ENCODE data around the gene EVC2.

The EVC2 gene

DNA sequence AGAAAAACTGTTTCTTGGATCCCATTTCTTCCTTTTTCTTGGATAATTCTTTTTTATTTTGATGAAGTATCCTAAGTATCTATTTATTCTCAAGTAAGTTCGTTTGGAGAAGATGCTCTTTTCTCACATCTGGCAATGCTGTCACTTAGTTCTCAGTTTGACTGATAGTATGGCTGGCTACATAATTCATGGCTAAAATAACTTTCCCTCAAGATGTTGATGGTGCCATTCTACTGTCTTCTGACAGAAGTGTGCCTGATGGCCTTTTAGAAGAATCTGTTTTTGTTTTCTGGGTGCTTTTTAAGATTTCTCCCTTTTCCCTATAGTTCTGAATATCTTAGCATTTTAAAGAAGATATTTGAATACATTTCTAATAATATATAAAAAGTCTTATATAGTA is 41.6 kb downstream of the EVC2 start:
- DNase-seq = no peak

DNA sequence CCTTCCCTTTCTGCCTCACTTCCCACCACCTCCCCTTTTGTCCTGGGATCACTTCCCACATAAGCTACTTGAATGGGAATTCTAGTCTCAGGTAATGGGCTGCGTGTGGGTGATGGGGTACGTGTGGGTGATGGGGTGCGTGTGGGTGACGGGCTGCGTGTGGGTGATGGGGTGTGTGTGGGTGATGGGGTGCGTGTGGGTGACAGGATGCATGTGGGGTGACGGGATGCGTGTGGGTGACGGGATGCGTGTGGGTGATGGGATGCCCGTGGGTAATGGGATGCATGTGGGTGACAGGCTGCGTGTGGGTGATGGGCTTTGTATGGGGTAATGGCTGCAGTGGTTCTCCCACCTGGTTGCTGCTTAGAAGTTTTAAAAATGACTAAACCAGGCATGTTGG is 43.6 kb downstream of the EVC2 start:
- DNase-seq = no peak

DNA sequence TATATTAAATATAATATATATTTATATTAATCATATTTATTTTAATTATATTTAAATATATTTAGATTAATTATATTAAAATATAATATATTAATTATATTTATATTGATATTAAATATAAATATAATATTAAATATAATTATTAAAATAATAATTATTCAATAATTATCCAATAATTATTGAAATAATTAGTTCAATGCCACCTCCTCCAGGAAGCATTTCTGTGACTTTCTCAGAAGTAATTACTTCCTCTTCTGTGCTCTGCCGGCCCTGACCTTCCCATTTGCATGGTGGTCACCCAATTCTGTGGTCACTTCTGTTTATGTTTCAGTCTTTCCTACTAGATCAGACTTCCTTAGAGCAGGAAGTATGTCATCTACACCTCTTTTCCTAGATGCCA is 45.8 kb downstream of the EVC2 start:
- no peak for DNase-seq

DNA sequence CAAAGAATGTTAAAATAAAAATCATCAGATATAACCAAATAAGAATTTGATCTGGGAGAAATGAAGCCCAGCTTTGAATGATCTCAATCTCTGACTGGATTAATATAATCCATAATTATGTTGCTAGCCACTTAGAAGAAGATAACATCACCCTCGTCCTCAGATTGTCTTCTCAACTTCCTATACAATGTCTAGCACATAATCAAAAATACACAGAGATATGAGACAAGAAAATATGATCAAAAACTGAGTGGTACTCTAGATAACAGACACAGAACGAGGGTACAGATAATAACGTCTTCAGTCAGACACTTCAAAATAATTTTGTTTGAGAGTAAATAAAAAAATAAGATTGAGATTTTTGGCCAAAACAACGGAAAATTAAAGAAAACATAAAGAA is 47.1 kb downstream of the EVC2 start:
- DNase-seq = no peak

DNA sequence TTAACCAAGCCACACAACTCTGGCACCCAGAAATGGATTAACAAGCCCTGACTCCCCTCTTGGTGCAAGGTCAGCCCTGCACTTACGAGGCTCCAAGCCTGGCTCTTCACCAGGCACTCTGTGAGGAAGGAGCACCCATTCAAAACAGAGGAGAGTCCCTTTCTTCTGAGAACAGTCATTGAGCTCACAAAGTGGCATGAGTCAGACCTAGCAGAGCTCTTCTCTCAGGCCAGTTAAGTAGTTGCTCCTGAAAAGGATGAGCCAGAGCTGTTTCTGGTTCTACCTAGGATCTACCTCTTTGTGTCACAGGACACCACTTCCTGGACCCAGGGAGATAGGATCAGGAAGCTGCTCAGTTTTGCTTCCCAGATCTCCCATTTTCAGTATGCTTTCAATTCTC is 48.2 kb downstream of the EVC2 start:
- DNase-seq = no peak

DNA sequence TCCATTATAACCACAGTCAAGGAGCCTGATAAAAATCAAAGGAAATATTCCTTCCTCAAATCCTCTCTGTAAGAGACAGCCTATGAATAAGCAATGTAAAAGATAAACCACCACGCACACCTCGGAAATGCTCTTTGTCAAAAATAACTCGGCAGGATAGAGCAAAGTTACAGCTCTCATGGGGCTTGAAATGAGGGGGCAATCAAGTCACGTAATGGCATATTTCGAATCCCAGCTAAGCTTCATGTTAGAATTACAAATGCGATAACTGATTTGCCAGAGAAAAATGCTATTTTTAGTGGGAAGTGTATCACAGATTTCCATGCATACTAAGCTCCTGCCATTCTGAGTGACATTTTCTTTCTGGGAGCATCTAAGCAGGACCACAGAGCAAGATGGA is 49.4 kb downstream of the EVC2 start:
- no peak for DNase-seq

DNA sequence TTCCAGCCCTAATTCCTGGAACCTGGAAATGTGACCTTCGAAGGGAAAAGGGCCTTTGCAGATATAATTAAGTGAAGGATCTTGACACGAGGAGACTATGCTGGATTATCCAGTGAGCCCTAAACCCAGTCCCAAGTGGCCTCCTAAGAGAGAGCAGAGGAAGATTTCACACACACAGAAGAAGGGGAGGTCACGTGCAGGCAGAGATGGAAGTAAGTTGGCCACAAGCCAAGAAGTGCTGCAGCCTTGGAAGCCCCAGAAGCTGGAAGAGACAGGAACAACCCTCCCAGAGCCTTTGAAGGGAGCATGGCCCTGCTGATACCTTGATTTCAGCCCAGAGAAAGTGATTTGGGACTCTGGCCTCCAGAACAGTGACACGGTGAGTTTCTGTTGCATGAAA is 51.9 kb downstream of the EVC2 start:
- DNase-seq = no peak

DNA sequence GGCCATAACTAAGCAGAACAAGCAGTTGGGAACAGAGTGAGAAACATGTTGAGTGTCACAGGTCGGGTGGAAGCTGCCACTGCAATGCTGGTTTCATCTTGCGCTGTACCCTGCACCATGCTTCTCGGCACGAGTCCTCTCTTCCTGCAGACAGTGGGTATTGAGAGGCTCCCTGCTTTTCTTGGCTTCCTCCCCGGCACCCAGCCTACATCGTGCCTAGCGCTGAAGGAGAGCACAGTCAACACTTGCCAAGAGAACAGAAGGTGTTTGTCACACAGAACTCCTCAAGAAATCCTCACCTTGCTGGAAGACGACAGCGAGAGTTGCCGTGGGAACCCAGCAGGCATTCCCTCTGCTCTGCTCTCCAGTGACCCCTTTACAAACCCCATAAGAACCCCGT is 53.6 kb downstream of the EVC2 start:
- DNase-seq = no peak

DNA sequence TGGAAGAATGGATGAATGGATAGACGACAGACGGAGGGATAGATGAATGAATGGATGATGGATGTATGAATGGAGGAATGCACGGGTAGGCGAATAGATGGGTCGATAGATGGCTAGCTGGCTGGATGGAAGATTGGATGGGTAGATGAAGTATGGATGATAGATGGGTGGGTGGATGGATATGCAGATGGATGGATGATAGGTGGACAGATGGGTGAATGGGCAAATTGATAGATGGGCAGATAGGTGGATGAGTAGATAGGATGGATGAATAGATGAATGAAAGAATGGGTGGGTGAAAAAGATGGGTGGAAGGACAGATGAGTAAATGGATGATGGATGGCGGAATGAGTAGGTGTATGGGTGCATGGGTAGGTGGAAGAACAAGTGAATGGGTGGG is 57.3 kb downstream of the EVC2 start:
- no peak for DNase-seq

DNA sequence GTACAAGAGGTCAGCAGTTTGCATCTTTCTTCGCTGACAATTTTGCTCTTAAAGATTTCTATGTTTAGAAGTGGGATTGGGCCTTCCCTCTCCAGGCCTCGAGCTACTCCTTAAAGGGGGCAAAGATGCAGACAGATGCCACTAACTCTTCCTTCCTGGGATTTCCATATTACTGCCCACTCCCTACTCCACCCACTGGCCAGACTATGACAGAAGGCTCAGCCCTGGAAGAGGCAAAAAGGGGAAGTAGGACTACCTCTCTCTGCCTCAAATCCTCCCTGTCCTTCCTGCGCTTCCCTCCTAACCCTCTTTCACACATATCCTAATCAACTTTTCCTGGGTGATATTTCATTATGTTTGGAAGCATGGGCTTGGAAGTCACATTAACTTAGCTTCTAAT is 58.3 kb downstream of the EVC2 start:
- DNase-seq = no peak

DNA sequence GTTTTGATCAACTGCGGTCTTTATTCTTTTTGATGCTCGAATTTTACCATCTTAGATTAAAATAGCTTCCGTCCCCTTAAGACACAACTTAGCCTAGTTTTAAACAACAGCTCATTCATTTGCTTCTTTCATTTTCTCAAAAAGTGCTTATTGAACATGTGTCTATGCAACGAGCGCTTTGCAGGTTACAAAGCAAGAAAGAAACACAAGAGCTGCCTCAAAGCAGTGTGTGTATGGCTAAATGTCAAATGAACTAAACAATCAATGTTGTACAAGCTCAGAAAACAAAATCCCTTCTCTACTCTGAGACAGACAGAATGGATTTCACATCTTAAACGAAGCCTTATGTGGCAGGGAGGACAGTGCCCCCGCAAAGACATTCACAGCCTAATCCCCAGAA is 61.0 kb downstream of the EVC2 start:
- DNase-seq = no peak

DNA sequence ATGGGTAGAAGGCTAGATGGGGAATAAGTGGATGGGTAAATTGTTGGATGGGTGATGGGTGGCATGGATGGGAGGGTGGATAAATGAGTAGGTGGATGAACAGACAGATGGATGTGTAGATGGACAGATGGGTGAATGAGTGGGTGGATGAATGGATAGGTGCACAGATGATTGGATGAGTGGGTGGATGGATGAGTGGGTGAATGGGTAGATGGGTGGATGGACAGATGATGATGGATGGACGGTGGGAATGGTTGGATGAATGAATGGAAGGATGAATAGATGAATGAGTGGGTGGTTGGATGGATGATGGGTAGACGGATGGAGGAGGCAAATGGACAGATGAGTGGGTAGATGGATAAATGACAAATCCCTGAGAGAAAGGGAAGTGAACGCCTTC is 68.3 kb downstream of the EVC2 start:
- no peak for DNase-seq

DNA sequence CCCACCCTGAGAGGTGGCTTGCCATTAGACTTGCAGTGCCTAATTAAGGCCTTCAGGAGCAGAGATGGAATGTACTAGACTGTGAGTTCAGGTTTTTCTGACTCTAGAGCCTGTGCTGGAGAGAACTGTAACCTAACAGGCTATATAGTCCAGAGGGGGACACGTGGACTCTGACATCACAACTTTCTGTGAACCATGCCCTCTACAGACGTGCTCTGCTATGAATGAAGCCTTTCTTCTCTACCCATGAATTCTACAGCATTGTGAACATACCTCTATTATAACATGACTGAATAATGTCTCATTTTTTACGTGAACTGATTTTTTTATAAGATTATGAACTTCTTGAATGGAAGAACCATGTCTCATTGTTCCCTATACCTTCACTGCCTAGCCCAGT is 68.8 kb downstream of the EVC2 start:
- no peak for DNase-seq

DNA sequence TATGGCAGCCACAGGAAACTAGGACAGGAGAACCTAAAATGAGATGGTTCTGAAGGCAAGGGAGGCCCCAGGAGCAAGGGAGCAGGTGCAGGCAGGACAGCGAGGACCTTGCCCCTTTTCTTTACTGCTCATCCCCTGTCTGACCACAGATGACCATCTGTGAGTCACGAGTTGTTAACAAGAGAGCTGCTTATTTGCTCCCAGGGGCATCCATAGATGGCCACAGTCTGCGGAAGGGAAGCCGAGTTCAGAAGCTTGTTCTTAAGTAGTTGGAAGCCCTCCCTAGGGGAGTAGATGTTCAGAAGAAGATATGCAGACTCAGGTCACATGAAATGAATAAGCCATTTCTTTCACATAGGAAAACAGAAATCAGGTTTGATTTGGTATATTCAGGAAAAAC is 69.4 kb downstream of the EVC2 start:
- DNase-seq = no peak

DNA sequence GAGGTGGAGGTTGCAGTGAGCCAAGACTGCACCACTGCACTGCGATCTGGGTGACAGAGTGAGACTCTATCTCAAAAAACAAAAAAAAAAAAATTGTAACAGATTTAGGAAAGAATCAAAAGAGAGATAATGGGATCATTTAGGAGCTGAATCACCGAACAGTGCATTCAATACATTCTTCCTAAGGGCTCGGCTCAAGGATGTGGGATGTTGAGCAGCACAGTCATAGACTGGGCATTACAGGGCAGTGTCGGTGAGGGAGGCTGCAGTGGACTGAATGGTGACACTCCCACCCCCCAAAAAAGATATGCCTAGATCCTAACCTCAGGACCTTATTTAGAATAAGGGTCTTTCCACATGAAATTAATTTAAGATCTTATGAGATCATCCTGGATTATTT is 70.0 kb downstream of the EVC2 start:
- no peak for DNase-seq

DNA sequence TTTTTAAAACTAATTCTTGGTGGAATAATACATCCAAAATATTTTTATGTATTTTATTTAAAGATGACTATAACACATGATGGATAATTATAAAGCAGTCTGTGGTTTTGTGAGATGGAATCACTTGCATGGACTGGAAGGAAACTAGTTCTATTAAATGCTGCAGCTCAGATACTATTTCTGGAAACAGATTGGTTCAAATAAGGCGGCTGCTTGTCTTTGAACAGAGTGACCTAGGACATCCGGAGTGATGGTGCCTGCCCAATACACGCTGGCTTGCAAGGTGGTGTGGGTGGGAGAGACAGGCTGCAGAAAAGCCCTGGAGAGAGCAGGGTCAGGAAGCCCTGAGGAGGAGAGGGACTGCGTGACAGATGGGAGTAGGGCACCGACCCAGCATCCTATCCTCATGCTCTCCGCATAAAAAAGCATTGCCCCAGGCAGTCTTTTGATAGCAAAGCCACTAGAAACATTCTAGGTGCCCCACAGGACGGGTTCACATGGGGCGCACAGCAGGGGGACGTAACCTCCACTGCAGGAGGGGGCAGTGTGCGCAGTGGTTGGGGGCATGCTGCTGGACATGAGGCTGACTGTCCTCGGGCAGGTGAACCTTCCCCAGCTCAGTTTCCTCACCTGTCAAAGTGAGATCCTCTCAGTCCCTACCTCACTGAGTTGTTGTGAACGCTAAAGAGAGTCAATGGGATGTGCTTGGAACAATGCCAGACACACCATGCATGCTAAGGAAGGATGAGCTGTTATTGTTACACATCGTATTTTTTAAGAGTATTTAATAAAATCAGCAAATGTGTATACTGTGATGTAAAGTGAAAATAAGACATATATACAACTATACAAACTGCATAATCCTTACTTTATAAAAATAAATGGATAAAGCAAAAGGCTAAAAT is 71.3 kb downstream of the EVC2 start:
- no peak for DNase-seq

DNA sequence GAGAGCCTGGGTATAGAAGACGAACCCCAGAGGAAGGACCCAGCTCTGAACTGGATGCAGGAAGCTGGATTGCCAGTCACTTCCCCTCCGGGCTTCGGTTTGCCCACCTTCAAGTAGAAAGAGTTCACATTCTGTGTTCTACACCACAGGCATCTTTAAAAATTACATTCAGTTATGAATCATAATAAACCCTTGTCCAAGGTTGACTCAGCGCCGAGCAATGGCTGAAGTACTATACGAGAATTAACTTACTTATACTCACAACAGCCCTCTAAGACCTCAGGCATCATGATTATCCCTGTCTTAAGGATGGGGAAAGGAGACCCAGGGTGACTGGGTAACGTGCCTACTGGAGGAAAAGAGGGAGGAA is 72.5 kb downstream of the EVC2 start:
- no peak for DNase-seq

DNA sequence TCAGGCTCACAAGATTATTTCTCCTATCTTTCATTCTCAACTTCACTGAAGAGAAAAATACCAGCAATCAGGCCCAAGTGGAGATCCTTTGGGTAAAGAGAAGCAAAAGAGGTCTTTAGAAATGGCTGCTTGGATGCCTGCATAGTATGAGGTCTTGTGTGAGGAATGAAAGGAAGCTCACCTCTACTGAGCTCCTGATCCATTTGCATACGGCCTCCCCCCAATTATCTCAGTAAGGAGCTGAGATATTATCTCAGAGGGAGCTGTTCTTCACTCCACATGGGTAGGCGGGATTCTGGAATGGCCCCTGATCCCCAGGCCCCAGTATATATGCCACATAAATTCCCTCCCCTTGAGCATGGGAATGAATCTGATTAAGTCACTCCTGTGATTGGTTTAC is 75.8 kb downstream of the EVC2 start:
- no peak for DNase-seq

DNA sequence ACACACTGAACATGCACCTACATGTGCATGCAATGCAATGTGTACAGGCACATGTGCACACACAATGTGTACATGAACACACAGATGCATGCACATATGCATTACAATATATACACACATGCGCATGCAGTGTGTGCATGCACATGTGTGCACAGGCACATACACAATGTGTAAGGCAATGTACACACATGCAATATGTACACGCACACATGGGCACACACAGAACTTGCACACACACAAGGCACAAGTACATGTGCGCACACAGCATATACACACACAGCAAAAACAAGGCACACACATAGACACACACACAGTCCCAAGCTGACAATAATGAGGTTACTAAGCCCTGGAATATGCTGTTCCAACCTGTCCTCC is 76.3 kb downstream of the EVC2 start:
- no peak for DNase-seq

DNA sequence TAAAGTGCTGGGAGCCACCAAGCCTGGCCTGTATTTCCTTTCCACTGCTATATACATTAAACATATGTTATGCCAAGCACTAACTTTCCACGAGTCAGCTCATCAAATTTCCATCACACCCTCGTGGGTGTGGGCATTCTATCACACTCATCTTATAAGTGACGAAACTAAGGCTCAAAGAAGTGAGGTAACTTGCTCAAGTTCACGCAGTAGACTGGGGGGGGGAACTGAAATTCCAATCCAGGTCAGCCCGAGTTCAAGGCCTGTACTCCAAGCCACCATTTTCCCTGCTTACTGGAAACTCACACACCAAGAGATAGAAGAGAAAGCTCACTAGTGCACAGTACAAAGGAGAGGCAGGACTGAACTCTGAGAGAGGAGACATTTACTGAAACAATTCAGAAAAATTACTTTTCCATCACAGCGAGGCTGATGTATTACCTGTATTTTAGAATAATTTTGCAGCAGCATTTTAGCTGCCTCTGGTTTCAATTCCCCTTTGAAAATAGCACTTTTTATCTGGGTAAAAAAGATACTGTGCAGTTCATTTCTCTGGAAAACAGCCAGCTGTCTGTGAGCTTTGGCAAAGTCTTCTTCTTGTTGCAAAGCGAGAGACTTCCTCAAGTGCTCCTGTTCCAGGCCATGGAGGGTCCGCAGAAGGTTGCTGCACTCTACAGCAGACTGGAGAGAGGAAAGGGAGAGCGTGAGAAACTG is 76.8 kb downstream of the EVC2 start:
- DNase-seq = no peak

DNA sequence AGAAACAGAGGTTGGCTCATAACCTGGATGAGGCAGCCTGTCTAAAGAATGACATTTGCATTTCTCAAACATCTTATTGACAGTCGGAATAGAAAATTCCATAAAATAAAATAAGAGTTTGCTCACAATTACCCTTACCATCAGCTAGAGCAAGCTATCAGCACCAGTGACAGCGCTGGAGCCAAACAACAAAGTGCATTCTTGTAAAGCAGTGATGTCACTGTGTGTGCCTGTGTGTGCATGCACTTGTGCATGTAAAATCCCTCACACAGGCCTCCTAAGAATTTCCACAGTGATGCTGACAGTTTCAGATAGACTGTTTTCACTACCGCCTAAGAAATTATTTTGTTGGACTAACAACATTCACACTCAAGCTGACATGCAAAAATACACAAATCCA is 77.6 kb downstream of the EVC2 start:
- no peak for DNase-seq

DNA sequence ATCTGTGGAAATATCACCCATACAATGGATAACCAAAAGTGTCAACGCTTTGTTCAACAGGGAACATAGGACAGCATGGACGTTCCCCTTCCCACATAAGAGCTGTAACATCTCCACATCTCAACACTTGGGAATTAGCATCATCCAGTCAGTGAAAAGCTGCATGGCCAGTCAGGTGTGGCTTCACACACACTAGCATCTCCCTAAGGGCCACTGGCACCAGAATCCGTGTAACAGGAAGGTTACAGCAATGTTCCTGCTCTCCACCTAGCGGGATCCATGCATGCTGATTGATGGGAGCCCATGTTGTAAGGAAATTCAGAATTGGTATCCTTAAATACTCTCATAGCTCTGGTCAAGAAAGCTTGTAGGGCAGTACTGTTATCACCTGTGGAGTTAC is 78.8 kb downstream of the EVC2 start:
- DNase-seq = no peak

DNA sequence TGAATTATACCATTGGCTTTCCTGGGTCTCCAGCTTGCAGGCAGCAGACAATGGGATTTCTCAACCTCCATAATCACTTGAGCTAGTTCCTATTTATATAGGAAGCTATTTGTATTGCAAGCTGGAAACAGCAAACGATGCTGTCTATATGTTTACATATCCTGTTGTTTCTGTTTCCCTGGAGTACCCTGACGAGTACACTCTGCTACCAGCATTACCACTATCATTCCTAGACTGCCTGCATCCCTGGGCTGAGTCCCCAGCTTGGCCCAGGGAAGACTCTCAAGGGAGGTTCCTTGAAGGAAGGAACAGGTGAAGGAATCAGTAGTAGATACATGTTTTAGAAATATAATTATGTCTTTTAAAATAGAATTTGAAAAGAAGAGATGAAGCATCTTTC is 81.4 kb downstream of the EVC2 start:
- DNase-seq = no peak

DNA sequence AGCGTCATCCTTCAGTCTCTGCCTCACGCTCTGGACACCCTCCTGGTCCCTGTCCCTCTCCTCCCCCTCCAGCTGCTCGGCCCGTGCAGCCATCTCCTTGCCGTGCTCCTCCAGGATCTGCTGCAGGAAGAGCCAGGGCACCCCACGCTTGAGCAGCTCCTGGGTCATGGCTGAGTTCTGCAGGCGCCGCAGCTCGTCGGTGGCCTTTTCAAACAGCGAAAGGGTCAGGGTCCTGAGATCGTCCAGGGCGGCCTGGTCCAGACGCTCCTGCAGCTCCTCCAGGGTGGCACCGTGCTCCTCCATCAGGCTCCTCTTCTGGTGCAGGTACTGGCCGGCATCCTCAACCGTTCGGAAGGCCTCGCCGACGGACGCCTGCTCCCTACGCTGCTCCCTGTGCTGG is 85.8 kb downstream of the EVC2 start:
- DNase-seq = no peak
